Endometrial microvascular endothelial cells (primary cell): ENCODE measurements around the gene MED12L. TPM values are rescaled to one million over a fixed set of nuclear protein-coding genes. Genes with fewer than 3 reads are reported as not detected.
"Not testable (repeated sequence)": the region's sequence is repeated elsewhere in the genome, so short reads cannot be mapped to it uniquely, and the experiment has no call there.

Experiments used
- in situ Hi-C: cut with HindIII; loops from 2 replicates; pipeline ENCODE4 v1.10.0; 2017; ENCODE audit warnings: low sequenced_read_pairs, low pct_unique_long_range_greater_than_20kb; ENCODE audit errors: inconsistent ontology term
- total RNA-seq: library from RNA; depleted of rRNA; stranded (reverse); fragments of >200 nt; gene quantifications from one replicate; pipeline ENCODE4 v1.2.3, GENCODE V29; 2015; ENCODE audit errors: inconsistent ontology term

Gene MED12L
- total RNA-seq, 1 donor from 2014 or later: not detected

GRCh38 chr3:151166161-151166560, 80.7 kb downstream of the MED12L start:
- in situ Hi-C loops: no loop called here

GRCh38 chr3:151168269-151169094, 83.0 kb downstream of the MED12L start:
- in situ Hi-C loops: no loop called here

GRCh38 chr3:151169262-151169947, 83.9 kb downstream of the MED12L start:
- in situ Hi-C loops: no loop called here

GRCh38 chr3:151169948-151170679, 84.7 kb downstream of the MED12L start:
- in situ Hi-C loops: not testable (repeated sequence)

GRCh38 chr3:151171145-151171757, 85.8 kb downstream of the MED12L start:
- in situ Hi-C loops: no loop called here

GRCh38 chr3:151174351-151174750, 88.9 kb downstream of the MED12L start:
- in situ Hi-C loops: no loop called here

- in situ Hi-C loops: no loop called here
Measured at GRCh38 chr3:151175952-151176351, 90.5 kb downstream of the MED12L start.

GRCh38 chr3:151178208-151178845, 92.9 kb downstream of the MED12L start:
- in situ Hi-C loops: no loop called here

- in situ Hi-C loops: no loop called here
Measured at GRCh38 chr3:151182349-151183079, 97.0 kb downstream of the MED12L start.

GRCh38 chr3:151183265-151183671, 97.8 kb downstream of the MED12L start:
- in situ Hi-C loops: no loop called here

GRCh38 chr3:151191095-151191494, 105.6 kb downstream of the MED12L start:
- in situ Hi-C loops: no loop called here

GRCh38 chr3:151192545-151192944, 107.1 kb downstream of the MED12L start:
- in situ Hi-C loops: no loop called here

GRCh38 chr3:151195826-151196225, 110.4 kb downstream of the MED12L start:
- in situ Hi-C loops: no loop called here

- in situ Hi-C loops: no loop called here
Measured at GRCh38 chr3:151196434-151196833, 111.0 kb downstream of the MED12L start.

- in situ Hi-C loops: no loop called here
Measured at GRCh38 chr3:151197228-151197627, 111.8 kb downstream of the MED12L start.

GRCh38 chr3:151197981-151198767, 112.7 kb downstream of the MED12L start:
- in situ Hi-C loops: no loop called here

GRCh38 chr3:151198849-151199248, 113.4 kb downstream of the MED12L start:
- in situ Hi-C loops: no loop called here
